Brain microvascular endothelial cell (primary cell): ENCODE results near the gene FOXRED1.
"Not testable (repeated sequence)": the region's sequence is repeated elsewhere in the genome, so short reads cannot be mapped to it uniquely, and the experiment has no call there.

Source experiments
- DNase-seq: peaks from one replicate; pipeline ENCODE4 v3.0.0-alpha.2; 2020
- H3K27ac ChIP-seq: fragments of 250-450 bp; sonication (Bioruptor Pico); 2 replicates; pipeline ENCODE4 v1.5.1; 2020; ENCODE audit warnings: mild to moderate bottlenecking, moderate library complexity
- H3K27me3 ChIP-seq: fragments of 250-450 bp; sonication (Bioruptor Pico); replicated peaks from 2 replicates; pipeline ENCODE4 v1.5.1; 2020; ENCODE audit warnings: mild to moderate bottlenecking
- H3K36me3 ChIP-seq: fragments of 250-450 bp; sonication (Bioruptor Pico); replicated peaks from 2 replicates; pipeline ENCODE4 v1.5.1; 2020; ENCODE audit warnings: mild to moderate bottlenecking
- H3K4me3 ChIP-seq: 2 replicates; pipeline ENCODE4 v1.5.1; 2011; ENCODE audit warnings: low read depth, mild to moderate bottlenecking, control low read depth, low read length, moderate library complexity
- in situ Hi-C: cut with HindIII; loops from 2 replicates; pipeline ENCODE4 v1.10.0; 2017; ENCODE audit warnings: low sequenced_read_pairs, low pct_ligation_motif_present
- TF ChIP-seq, protein P1 (sequence below): IDR thresholded peaks from 2 replicates; pipeline ENCODE4 v1.5.1; 2011; ENCODE audit warnings: low read depth, mild to moderate bottlenecking, moderate library complexity, low read length, control low read depth, inconsistent platforms; ENCODE audit errors: missing control alignments

Gene FOXRED1

DNA sequence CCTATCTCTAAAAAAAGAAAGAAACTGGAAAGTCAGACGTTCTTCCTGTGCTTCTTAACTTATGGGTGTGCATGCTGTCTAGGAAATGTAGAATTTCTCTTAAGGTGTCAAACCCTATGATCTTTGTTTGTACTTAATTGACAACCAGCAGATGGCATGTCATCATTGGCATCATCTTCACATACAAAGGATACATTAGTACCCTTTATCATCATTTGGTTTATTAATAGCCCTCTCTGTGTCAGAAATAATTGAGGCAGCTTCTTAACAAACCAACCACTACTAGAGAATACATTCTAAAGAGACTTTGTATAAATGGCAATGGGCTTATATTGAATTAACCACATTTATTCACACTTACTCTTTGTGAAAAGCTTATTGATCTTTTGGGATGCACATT lies 14.1 kb upstream of the FOXRED1 start:
- Histone ChIP-seq H3K27me3 (no peaks in the 10 kb centered on the region), H3K4me3 (no peak overlapping the region), H3K36me3 (peaks cover 8% of the 10 kb centered on the region), H3K27ac (no peak overlapping the region)
- in situ Hi-C loops: no loop called here
- TF ChIP-seq, protein P1, sequence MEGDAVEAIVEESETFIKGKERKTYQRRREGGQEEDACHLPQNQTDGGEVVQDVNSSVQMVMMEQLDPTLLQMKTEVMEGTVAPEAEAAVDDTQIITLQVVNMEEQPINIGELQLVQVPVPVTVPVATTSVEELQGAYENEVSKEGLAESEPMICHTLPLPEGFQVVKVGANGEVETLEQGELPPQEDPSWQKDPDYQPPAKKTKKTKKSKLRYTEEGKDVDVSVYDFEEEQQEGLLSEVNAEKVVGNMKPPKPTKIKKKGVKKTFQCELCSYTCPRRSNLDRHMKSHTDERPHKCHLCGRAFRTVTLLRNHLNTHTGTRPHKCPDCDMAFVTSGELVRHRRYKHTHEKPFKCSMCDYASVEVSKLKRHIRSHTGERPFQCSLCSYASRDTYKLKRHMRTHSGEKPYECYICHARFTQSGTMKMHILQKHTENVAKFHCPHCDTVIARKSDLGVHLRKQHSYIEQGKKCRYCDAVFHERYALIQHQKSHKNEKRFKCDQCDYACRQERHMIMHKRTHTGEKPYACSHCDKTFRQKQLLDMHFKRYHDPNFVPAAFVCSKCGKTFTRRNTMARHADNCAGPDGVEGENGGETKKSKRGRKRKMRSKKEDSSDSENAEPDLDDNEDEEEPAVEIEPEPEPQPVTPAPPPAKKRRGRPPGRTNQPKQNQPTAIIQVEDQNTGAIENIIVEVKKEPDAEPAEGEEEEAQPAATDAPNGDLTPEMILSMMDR: no peak
- DNase-seq: no peak

DNA sequence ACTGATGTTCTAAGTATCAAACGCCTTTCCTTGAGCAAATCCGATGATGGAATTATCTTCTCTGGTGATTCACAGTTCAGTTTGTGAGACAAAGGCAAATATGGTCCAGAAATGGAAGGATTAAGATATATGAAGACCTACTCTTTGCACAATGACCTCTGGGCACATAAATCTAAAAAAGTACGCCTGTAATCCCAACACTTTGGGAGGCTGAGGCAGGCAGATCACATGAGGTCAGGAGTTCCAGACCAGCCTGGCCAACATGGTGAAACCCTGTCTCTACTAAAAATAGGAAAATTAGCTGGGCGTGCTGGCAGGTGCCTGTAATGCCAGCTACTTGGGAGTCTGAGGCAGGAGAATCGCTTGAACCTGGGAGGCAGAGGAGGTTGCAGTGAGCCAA lies 13.4 kb upstream of the FOXRED1 start:
- H3K36me3 ChIP-seq, H3K4me3 ChIP-seq: not testable (repeated sequence)

DNA sequence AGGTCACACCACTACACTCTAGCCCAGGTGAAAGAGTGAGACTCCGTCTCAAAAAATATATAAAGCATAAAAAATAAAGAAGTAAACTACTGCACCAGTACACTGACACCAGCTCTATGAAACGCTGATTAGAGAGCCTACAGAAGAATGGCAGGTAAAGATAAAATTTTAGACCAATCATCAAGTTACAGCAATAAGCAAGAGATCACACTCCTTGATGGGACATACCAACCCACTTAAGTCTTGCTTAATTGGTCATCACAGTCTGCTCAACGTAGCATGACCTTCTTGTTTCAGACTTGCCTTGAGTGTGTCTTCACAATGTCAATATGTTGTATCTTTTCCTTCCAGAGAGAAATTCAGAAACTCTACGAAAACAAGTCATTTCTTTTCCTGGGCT lies 12.7 kb upstream of the FOXRED1 start:
- H3K4me3 ChIP-seq: no peak overlapping the region
- peaks cover 9% of the 10 kb centered on the region for H3K36me3 ChIP-seq
- H3K27me3 ChIP-seq: no peaks in the 10 kb centered on the region
- no peak for DNase-seq
- TF ChIP-seq, protein P1: no peak
- in situ Hi-C loops: no loop called here
- H3K27ac ChIP-seq: no peak overlapping the region

More for the DNA sequence above, 13.4 kb upstream of the FOXRED1 start:
- in situ Hi-C loops, DNase-seq, H3K27ac ChIP-seq, H3K27me3 ChIP-seq: not testable (repeated sequence)

DNA sequence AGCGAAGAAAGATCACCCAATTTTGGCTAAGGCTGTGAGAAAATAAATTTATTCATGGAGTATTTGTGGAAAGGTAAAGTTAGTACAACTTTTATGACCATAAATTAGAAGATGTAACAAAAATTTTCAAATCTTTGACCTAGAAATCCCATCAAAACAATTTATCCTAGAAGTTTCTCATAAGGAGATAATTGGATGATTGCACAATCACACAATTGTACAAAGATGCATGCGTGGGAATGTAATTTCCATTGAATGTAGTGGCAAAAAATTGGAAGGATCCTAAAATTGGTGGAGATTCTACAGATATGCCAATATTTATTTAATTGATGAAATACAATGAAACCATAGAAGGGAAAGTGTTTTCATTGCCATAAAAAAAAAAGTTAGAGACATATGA lies 11.8 kb upstream of the FOXRED1 start:
- no peak overlapping the region for H3K4me3 ChIP-seq
- in situ Hi-C loops: no loop called here
- H3K27me3 ChIP-seq: no peaks in the 10 kb centered on the region
- H3K27ac ChIP-seq: no peak overlapping the region
- TF ChIP-seq, protein P1: no peak
- DNase-seq: no peak
- peaks cover 17% of the 10 kb centered on the region for H3K36me3 ChIP-seq

DNA sequence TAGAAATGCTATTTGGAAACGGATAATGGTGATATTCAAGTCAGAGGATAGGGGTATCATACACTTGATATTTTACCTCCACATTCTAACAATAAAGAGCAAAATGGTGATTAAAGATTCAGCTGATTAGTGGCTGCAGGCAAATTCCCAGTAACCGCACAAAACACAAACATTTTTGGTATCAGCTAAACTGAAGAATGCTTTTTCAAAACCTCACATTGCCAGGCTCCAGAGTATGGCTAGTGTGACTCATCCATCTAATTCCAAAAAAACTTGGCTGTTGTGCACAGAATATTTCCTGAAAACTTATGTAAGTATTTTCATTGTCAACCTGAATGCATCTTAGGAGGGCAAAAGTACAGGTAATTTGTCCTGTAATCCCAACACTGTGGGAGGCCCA lies 11.2 kb upstream of the FOXRED1 start:
- TF ChIP-seq, protein P1: no peak
- Histone ChIP-seq H3K27ac (no peak overlapping the region), H3K4me3 (no peak overlapping the region), H3K36me3 (peaks cover 21% of the 10 kb centered on the region), H3K27me3 (no peaks in the 10 kb centered on the region)
- in situ Hi-C loops: no loop called here
- DNase-seq: peak; percentile 34

DNA sequence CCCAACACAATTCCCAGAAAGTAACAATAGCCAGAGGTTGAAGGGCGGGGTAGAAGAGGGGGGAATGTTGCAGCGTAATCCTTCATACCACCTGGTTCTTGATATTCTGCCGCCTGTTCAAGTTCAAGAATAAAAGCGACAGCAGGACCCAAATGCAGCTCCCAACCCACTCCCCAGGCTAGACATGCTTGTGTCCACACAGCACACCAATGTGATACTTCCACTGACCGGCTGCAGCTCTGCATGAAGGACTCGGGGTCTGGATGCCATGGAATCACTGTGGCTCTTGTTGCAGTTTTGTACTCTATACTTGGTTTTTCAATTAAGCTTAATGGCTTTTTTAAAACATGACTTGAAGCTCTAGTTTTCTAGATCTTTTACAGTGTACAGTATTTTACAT lies 6.7 kb upstream of the FOXRED1 start:
- DNase-seq: no peak
- no peak overlapping the region for H3K4me3 ChIP-seq
- TF ChIP-seq, protein P1: no peak
- H3K27ac ChIP-seq: no peak overlapping the region
- peaks cover 58% of the 10 kb centered on the region for H3K36me3 ChIP-seq
- in situ Hi-C loops: no loop called here
- H3K27me3 ChIP-seq: no peaks in the 10 kb centered on the region
